GM23248 (cell line): ENCODE measurements around the gene PSMB4.
"Not testable (repeated sequence)": the region's sequence is repeated elsewhere in the genome, so short reads cannot be mapped to it uniquely, and the experiment has no call there.

Experiments
- EZH2 ChIP-seq: fragments of 200-600 bp; sonication (generic); IDR thresholded peaks from 2 replicates; pipeline ENCODE4 v1.6.1; 2018; ENCODE audit warnings: antibody characterized with exemption, mild to moderate bottlenecking; ENCODE audit not compliant: insufficient read depth, poor library complexity, severe bottlenecking
- EZH2phosphoT487 ChIP-seq: fragments of 200-600 bp; sonication (generic); IDR thresholded peaks from 2 replicates; pipeline ENCODE4 v1.6.1; 2018; ENCODE audit warnings: antibody characterized with exemption, moderate library complexity, mild to moderate bottlenecking, low read depth; ENCODE audit not compliant: insufficient read depth

GRCh38 chr1:151396265-151396664, 3.1 kb upstream of the PSMB4 start:
- TF ChIP-seq EZH2, EZH2phosphoT487: not testable (repeated sequence)
